ENCODE results near the gene REPS1. TPM values are rescaled to one million over a fixed set of nuclear protein-coding genes. Genes with fewer than 3 reads are reported as not detected.

Gene REPS1
- total and polyA plus RNA-seq, 2 of the 13 experiments (the other 11 are each of a cell fraction or from before 2014, with no cell fraction given) = 36.4 to 38.3 TPM

- 0 out of 2 replicates have a peak, but pooled peaks have one; percentile 82 for TF ChIP-seq FOXO4 (CRISPR knock-in tag; conservative IDR thresholded peaks at IDR 0.05)
- TF ChIP-seq ZNF354B (CRISPR knock-in tag; IDR thresholded peaks at IDR 0.05) = no peak
- no peak for TF ChIP-seq KIAA2018 (CRISPR knock-in tag; IDR thresholded peaks at IDR 0.05; ENCODE audit: borderline replicate concordance)
- no peak for TF ChIP-seq NFE2L2 (IDR thresholded peaks at IDR 0.05; ENCODE audit: low read length)
- no peak for TF ChIP-seq ZNF264 (CRISPR knock-in tag; IDR thresholded peaks at IDR 0.05)
- TF ChIP-seq EZH2 (conservative IDR thresholded peaks at IDR 0.05; ENCODE audit: low read depth, low read length) = 0 out of 2 replicates have a peak, but pooled peaks have one; percentile 19
- TF ChIP-seq ELF1 (CRISPR knock-in tag; IDR thresholded peaks at IDR 0.05) = no peak; the same call in 1 of the 2 replicates
- peak; percentile 68; the same call in 1 of the 2 replicates for TF ChIP-seq ZSCAN25 (CRISPR knock-in tag; IDR thresholded peaks at IDR 0.05)
- peak; percentile 59 for TF ChIP-seq EED (CRISPR knock-in tag; IDR thresholded peaks at IDR 0.05)
- TF ChIP-seq ZNF891 (CRISPR knock-in tag; IDR thresholded peaks at IDR 0.05) = peak; percentile 56; the same call in 1 of the 2 replicates
- 0 out of 2 replicates have a peak, but pooled peaks have one; percentile 8 for TF ChIP-seq MYC (CRISPR knock-in tag; IDR thresholded peaks at IDR 0.05; ENCODE audit: borderline replicate concordance)
- no peak for TF ChIP-seq ZNF446 (CRISPR knock-in tag; IDR thresholded peaks at IDR 0.05)
- TF ChIP-seq PLSCR1 (CRISPR knock-in tag; IDR thresholded peaks at IDR 0.05; ENCODE audit: borderline replicate concordance) = no peak
- peak; percentile 43; the same call in 1 of the 2 replicates for TF ChIP-seq HDAC1 (CRISPR knock-in tag; IDR thresholded peaks at IDR 0.05)
- no peak for TF ChIP-seq ZNF597 (CRISPR knock-in tag; IDR thresholded peaks at IDR 0.05)
- no peak for TF ChIP-seq ZNF431 (CRISPR knock-in tag; IDR thresholded peaks at IDR 0.05; ENCODE audit: borderline replicate concordance, low read depth)
- TF ChIP-seq ESRRA (CRISPR knock-in tag; IDR thresholded peaks at IDR 0.05; ENCODE audit: low read depth) = no peak
- TF ChIP-seq ARNTL (CRISPR knock-in tag; IDR thresholded peaks at IDR 0.05) = no peak; the same call in 1 of the 2 replicates
Measured at GRCh38 chr6:139028658-139029469, 40.8 kb upstream of the REPS1 start, which contains the start of gene ABRACL (continued).
